Stimulated activated naive CD8-positive, alpha-beta T cell treated with anti-CD3 and anti-CD28 coated beads, Interleukin-15, Interleukin-2, amounts not matched to agents 100 ng/mL and 50 ng/mL, for 24 hours (primary cell): ENCODE results near the gene ARMC2.
A peak's percentile ranks its signal among the peaks of the same experiment; 100 is the strongest.

Experiments
- H3K27ac Mint-ChIP-seq: one replicate; pipeline ENCODE4 v1.8.0; 2021; ENCODE audit warnings: mild to moderate bottlenecking, mixed read lengths
- H3K27me3 Mint-ChIP-seq: one replicate; pipeline ENCODE4 v1.8.0; 2021; ENCODE audit warnings: mixed read lengths
- H3K36me3 Mint-ChIP-seq: one replicate; pipeline ENCODE4 v1.8.0; 2021; ENCODE audit warnings: low read depth, mixed read lengths
- H3K4me1 Mint-ChIP-seq: one replicate; pipeline ENCODE4 v1.8.0; 2021; ENCODE audit warnings: low read depth, mixed read lengths
- H3K4me3 Mint-ChIP-seq: one replicate; pipeline ENCODE4 v1.8.0; 2021; ENCODE audit warnings: mild to moderate bottlenecking, mixed read lengths
- H3K9me3 Mint-ChIP-seq: one replicate; pipeline ENCODE4 v1.8.0; 2021; ENCODE audit warnings: mixed read lengths

Gene ARMC2

DNA sequence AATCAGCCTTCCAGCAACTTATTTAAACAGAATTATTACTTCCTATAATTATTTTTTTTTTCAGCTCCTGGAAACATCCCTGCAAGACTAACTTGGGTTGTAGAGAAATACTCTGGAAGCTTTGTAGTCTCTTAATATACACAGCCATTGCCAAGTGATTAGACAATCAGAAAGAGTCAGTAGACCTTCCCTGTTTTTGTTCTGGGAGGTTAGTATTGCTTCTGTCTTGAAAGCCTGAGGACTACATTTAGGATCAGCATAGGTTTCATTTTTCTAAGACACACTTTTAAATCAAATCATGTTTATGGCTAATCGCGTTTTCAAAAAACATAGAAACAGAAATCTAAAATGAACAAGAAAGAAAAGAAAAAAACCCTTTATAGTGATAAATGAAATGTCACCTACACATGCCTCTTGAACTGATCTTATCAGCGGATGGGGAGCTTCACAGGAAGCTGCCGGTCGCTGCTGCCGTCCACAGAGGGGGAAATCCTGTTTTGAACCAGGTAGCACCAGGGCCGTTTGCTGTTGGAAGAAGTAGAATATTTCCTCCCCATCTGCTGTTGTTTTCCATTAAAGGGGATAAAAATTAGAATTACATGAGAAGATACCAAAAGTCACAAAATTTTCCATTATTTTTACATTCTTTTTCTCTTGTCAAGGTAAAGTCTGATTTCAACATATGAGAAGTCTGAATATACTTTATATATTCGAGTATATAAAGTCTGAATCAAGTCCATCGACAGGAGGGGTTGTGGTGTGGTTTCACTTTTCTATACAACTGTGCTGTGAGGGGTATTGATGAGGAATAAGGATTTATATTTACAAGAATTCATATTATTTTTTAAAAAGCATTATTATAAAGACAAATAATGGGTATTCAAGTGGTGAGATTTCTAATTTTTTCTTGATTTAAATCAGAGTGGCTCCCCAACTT is 94.6 kb downstream of the ARMC2 start:
- no peaks in the 10 kb centered on the region for H3K36me3 Mint-ChIP-seq

DNA sequence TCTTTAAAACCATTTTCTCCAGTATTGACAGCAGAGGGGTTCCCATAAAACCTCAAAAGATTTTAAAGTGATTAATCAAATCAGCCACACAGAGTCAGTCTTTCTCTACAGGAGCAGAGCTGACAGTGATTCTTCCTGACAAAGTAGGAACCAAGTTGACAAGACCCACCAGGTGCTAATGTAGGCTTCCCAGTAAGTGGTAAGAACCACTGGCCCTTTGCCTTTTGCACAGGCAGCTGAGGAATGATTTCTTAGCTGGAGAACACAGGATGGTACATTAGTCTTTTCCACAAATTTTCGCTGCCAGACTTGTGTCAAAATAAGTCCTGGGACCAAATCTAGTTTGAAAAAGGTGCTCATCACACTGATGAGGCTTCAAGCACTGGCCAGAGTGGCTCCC is 95.8 kb downstream of the ARMC2 start:
- Mint-ChIP-seq H3K36me3 (no peaks in the 10 kb centered on the region), H3K4me1 (peaks cover 45% of the 10 kb centered on the region), H3K9me3 (peaks cover 10% of the 10 kb centered on the region), H3K27ac (no peak overlapping the region), H3K4me3 (no peak overlapping the region), H3K27me3 (no peaks in the 10 kb centered on the region)

More for the DNA sequence above, 94.6 kb downstream of the ARMC2 start:
- peaks cover 45% of the 10 kb centered on the region for H3K4me1 Mint-ChIP-seq
- peak overlapping the region; percentile 78 for H3K27ac Mint-ChIP-seq
- H3K27me3 Mint-ChIP-seq = no peaks in the 10 kb centered on the region
- H3K4me3 Mint-ChIP-seq = peak overlapping the region; percentile 62
- peaks cover 10% of the 10 kb centered on the region for H3K9me3 Mint-ChIP-seq

DNA sequence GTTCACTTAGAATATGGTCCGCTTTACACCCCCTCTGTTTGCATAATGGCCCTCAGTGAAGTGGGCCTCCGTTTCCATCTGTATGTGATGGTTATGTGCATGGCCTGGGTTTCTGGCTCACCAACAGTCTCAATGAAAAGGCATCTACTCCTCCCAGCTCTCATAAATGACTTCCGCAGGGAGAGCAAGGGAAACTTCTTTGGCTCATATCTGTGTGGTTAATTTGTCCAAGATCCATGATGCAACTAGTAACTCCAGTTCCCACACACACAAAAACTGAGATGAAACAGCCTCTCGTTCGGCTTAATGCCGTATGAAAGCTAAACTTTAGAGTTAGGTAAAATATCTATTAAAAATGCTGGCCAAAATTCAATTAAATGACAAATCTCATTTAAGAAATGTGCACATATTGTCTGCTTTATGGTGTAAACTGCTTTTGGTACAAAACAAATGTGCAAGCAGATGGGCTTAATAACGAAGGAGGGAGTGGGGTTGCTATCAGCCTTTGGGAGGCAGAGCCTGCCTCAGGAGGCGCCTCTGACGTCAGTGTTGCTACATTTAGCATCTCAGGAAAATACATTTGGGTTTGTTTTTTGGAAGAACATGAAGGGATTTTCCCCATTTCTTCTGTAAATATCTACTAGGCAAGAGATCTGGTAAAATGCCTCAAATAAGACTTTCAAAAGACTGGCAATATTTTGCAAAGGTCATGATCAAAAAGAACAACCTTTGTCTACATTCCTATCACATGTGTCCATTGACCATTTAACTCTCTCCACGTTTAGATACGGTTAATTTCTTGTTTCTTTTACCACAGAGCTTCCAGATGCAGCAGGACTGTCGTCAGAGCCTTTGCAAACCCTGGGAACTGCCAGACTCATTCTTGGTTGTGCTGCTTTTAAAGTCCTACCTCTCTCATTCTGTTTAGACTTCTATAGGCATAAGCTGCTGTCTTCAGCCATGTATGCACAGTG is 96.8 kb downstream of the ARMC2 start:
- H3K27me3 Mint-ChIP-seq = no peaks in the 10 kb centered on the region
- no peak overlapping the region for H3K27ac Mint-ChIP-seq
- no peaks in the 10 kb centered on the region for H3K36me3 Mint-ChIP-seq
- peaks cover 45% of the 10 kb centered on the region for H3K4me1 Mint-ChIP-seq
- H3K9me3 Mint-ChIP-seq = peaks cover 1% of the 10 kb centered on the region
- no peak overlapping the region for H3K4me3 Mint-ChIP-seq

DNA sequence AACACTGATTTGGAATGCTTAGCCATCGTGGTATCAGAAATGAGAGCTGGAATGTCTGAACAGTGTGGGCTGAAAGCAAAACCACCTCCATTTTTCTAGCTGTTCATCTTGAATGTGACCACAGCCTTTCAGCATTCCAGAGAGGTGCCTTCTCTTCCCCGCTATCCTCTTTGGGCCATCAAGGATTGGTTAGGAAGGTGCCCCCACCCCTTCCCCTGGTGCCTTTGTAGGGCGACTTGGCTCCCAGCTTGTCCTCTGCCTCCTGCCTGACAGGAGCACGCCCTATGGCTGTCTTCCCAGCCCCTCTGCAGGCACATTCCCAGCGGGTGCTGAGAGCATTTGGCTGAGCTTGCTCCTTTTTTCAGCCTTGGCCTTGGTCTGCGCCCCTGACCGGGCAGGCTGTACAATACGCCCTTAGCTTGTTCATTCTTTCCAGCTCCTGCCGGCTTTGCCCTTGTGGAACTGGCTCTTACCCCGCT is 97.5 kb downstream of the ARMC2 start:
- Mint-ChIP-seq H3K27me3 (no peaks in the 10 kb centered on the region), H3K4me3 (no peak overlapping the region), H3K4me1 (peaks cover 45% of the 10 kb centered on the region), H3K36me3 (no peaks in the 10 kb centered on the region), H3K27ac (no peak overlapping the region), H3K9me3 (no peaks in the 10 kb centered on the region)

DNA sequence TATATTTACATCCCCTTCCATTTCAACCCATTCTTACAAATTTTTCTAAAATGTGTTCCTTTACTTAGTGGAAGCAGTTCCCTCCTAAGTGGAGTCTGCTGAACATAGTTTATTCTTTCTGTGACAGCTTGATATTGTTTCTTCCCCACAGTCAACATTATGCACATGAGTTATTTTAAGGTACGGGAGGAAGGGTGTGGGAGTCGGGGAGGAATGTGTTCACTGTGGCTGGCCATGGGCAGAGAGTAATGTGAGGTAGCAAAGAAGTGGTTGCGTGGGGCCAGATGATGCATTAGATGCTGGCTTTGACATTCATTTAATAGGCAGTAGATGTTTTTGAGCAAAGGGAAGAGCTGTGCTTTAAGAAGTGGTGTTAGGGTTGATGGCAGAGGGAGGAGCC is 98.5 kb downstream of the ARMC2 start:
- Mint-ChIP-seq H3K27me3 (no peaks in the 10 kb centered on the region), H3K4me3 (no peak overlapping the region), H3K36me3 (no peaks in the 10 kb centered on the region), H3K27ac (no peak overlapping the region), H3K4me1 (peaks cover 45% of the 10 kb centered on the region), H3K9me3 (no peaks in the 10 kb centered on the region)

DNA sequence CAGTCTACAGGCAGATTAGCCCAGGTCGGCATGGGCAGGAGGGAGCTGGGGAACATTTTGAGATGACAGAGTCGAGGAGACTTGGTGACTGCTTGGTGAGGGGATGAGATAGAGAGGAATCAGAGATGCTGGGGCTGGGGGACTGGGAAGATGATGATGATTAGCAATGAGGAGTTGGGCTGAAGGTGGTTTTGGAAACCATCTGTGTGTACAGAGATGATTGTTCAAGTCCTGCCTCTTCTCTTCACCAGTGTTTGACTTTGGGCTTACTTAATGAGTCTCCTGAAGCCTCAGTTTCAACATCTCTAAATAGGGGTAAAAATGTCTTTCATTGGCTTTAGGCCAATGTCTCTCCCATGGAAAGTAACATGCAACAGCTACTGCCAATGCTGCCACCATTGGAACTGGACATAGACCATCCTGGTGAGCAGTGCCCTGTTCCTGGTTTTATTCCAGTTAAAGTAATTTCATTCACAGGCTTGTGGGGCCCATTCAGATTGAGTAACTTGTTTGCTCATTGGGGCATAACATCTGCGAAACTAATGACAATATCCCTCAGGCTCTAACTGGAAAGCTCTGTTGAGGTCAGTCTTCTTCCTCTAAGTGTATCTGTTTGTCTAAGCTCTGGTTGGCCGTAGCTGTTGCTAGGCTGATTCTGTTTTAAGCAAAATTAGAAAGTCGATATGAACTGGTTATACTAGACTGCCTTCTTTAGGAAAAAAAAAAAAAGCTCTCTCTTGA is 99.1 kb downstream of the ARMC2 start:
- Mint-ChIP-seq H3K27ac (no peak overlapping the region), H3K36me3 (no peaks in the 10 kb centered on the region), H3K4me1 (peaks cover 39% of the 10 kb centered on the region), H3K27me3 (no peaks in the 10 kb centered on the region), H3K9me3 (no peaks in the 10 kb centered on the region), H3K4me3 (no peak overlapping the region)

DNA sequence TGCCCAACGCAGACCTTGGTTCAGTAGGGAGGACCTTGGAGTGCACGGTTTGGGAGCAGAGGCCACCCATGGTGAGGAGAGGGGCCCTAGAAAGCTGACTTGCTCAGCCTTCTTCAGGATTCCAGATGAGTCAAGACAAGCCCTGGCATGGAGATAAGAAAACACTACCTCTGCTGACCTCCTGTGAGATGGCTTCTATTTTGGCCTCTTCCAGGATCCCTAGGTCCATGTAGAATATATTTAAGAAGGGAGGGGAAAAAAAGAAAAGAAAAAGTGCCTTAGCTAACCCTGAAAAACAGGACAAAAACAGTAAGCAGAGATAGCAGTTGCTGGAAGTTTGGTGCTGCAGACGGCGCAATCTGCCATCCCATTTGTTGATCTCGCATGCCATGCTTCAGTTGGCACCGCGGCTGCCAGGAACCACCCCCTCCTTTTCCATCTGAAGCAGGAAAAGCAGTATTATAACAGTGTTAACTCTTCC is 100.0 kb downstream of the ARMC2 start:
- H3K4me1 Mint-ChIP-seq = peaks cover 30% of the 10 kb centered on the region
- no peaks in the 10 kb centered on the region for H3K36me3 Mint-ChIP-seq
- H3K4me3 Mint-ChIP-seq = no peak overlapping the region
- no peaks in the 10 kb centered on the region for H3K27me3 Mint-ChIP-seq
- H3K9me3 Mint-ChIP-seq = no peaks in the 10 kb centered on the region
- no peak overlapping the region for H3K27ac Mint-ChIP-seq

DNA sequence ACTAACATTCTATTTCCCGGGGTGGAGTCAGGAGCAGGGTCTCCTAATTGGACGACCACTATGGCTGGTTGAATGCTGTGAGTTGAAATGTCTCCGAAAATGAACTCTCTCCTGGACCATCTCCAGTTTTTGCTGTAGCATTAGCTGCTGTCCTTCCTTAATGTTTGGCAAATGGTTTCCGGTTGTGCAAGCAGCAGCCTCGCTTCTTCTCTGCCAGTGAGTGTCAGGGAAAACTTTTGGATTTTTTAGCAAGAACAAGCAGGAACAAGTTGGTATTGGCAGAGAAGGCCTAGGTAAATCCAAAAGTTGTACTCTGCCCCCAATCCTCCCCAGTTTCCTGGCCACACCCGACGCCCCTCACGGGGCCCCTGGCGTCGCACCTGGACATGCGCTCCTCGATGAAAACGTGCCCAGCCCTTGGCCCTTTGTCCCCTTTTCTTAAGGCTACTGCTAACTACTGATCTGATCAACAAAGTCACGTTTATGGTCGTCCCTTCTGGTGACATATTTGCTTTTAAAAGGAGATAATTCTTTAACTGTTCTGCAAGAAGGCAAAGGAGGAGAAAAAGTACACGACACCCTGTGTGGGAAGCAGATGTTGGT is 103.2 kb downstream of the ARMC2 start:
- H3K9me3 Mint-ChIP-seq = no peaks in the 10 kb centered on the region
- H3K36me3 Mint-ChIP-seq = no peaks in the 10 kb centered on the region

DNA sequence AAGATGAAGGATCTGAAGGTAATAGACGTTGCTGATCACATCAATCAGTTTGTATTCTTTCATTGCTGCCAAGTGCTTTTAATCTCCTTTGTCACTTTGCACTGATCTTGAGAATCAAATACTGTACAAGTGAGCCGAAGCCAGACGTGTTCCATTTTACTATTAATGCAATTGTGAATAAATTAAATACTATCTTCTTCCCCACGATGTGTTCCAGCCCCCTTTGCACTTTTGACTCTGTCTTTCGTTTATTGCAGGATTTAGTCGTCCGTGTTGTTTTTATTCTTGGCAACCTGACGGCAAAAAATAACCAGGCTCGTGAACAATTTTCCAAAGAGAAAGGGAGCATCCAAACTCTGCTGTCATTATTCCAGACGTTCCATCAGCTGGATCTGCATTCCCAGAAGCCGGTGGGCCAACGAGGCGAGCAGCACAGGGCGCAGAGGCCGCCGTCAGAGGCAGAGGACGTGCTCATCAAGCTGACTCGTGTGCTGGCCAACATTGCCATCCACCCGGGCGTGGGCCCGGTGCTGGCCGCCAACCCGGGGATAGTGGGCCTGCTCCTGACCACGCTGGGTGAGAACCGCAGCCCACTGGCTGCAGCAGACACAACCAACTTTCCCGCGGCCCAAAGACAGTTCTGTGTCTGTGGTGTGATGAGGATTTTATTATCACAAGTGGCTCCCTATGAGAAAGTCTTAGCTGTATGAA is 104.7 kb downstream of the ARMC2 start:
- H3K36me3 Mint-ChIP-seq = no peaks in the 10 kb centered on the region
- H3K9me3 Mint-ChIP-seq = no peaks in the 10 kb centered on the region
- H3K27me3 Mint-ChIP-seq = no peaks in the 10 kb centered on the region
- H3K27ac Mint-ChIP-seq = no peak overlapping the region
- H3K4me1 Mint-ChIP-seq = peaks cover 10% of the 10 kb centered on the region
- H3K4me3 Mint-ChIP-seq = no peak overlapping the region

More for the DNA sequence above, 103.2 kb downstream of the ARMC2 start:
- Mint-ChIP-seq H3K27ac (no peak overlapping the region), H3K4me3 (no peak overlapping the region), H3K27me3 (no peaks in the 10 kb centered on the region), H3K4me1 (peaks cover 20% of the 10 kb centered on the region)

DNA sequence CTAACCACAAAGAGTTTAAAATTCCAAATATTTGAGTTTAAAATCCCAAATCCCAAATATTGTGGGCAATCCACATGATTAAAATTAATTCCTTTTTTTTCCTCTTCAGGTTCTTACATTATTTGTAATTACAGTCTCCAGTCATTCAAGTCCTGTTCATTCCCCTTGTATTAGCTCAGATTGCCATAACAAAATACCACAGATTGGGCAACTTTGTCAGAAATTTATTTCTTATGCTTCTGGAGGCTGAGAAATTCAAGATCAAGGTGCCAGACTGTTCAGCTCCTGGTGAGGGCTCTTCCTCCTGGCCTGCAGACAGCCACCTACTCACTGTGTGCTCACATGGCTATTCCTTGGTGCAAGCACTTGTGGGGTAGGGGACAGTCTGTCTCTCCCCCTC is 105.5 kb downstream of the ARMC2 start:
- Mint-ChIP-seq H3K4me1 (peaks cover 10% of the 10 kb centered on the region), H3K27ac (no peak overlapping the region), H3K4me3 (no peak overlapping the region), H3K9me3 (no peaks in the 10 kb centered on the region), H3K27me3 (no peaks in the 10 kb centered on the region), H3K36me3 (no peaks in the 10 kb centered on the region)

DNA sequence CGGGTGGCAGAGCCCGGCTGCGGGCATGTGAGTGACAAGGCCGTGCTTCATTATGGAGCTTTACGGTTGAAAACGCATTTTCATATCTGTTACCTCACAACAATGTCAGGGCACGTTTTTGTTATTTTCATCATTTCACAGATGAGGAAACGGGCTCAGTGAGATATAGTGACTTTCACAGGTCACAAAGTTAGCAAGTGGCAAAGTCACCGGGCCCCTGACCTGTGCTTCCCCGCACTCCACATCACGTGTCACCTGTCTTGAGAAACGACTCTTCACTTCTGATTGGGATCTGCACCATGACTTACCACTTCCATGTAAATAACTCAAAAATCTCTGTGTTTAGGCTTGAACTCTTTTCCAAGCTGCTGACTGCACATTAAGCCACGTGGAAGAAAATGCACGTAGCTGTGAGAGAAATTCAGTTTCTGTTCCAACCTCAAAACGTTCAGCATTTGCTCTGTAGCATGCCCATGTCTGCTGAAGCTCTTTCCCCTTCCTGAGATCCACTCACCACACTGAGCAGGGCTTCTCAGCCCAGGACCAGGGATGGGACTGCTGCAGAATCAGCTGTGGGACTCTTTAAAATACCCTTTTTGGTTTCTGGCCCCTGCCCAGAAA is 107.2 kb downstream of the ARMC2 start:
- Mint-ChIP-seq H3K36me3 (no peaks in the 10 kb centered on the region), H3K27ac (no peak overlapping the region), H3K4me1 (peaks cover 16% of the 10 kb centered on the region), H3K27me3 (no peaks in the 10 kb centered on the region), H3K4me3 (no peak overlapping the region), H3K9me3 (no peaks in the 10 kb centered on the region)

DNA sequence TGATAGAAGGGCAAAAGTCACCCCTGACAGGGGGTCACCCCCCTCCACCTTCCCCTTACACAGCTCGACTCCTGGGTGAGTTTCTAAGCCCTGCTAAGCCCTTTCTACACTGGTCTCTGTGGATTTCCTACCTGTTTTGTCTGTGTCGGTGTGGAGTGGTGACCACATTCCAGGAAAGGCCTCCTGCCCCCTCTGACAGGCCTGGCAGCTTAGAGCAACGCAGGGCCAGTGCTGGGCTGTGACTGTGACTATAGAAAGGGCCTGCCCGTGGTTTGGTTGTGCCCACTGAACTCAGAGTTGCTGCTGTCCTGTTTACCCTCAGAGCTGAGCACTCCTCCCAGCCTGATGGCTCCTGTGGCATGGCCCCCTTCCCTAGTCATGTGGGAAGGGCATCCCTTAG is 109.0 kb downstream of the ARMC2 start:
- no peaks in the 10 kb centered on the region for H3K27me3 Mint-ChIP-seq
- no peaks in the 10 kb centered on the region for H3K36me3 Mint-ChIP-seq
- no peaks in the 10 kb centered on the region for H3K9me3 Mint-ChIP-seq
- H3K27ac Mint-ChIP-seq = no peak overlapping the region
- peaks cover 16% of the 10 kb centered on the region for H3K4me1 Mint-ChIP-seq
- no peak overlapping the region for H3K4me3 Mint-ChIP-seq
